Measurements from ENCODE around the gene IZUMO2.
A peak's percentile ranks its signal among the peaks of the same experiment; 100 is the strongest.

The IZUMO2 gene

DNA sequence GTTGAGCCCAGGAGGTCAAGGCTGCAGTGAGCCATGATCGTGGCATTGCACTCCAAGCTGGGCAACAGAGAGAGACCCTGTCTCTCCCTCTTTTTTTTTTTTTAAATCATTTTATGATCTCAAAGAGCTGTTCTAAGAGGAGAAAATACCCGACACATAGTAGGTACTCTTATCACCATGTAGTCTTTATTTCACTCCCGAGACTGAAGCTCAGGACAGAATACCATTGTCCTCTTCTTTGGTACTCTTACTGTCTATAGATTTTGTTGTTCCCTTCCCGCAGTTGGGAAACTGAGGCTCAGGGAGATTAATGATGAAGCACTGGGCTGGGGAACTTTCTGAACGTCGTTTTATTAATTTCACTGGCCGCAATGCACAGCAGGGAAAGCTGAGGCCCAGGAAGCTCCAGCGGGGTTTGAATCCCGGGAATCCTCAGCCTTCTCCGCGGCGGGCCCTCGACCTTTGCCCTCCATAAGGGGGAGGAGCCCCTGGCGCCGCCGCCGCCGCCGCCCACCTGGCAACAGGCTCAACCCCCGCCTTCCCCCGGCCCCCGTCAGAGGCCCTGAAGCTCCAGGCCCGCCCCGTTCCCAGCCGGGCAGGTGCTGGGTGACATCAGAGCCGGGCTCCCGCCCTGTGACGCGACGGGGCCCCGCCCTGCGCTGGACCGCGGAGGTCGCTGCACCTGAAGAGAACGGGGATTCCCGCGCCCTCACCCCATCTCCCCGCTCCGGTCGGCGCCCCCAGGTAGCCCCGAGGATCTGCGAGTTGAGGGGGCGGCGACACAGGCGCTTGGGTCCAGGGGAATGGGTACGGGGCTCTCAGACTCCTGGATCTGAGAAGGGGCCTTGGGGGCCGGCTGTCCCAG is 42.0 kb upstream of the IZUMO2 start:
- peak; percentile 58 for DNase-seq (ENCODE audit: low spot score)
- TF ChIP-seq, protein P1, sequence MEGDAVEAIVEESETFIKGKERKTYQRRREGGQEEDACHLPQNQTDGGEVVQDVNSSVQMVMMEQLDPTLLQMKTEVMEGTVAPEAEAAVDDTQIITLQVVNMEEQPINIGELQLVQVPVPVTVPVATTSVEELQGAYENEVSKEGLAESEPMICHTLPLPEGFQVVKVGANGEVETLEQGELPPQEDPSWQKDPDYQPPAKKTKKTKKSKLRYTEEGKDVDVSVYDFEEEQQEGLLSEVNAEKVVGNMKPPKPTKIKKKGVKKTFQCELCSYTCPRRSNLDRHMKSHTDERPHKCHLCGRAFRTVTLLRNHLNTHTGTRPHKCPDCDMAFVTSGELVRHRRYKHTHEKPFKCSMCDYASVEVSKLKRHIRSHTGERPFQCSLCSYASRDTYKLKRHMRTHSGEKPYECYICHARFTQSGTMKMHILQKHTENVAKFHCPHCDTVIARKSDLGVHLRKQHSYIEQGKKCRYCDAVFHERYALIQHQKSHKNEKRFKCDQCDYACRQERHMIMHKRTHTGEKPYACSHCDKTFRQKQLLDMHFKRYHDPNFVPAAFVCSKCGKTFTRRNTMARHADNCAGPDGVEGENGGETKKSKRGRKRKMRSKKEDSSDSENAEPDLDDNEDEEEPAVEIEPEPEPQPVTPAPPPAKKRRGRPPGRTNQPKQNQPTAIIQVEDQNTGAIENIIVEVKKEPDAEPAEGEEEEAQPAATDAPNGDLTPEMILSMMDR (IDR thresholded peaks at IDR 0.05; ENCODE audit: extremely low read depth, insufficient read depth, missing control alignments), result no peak
- in situ Hi-C loops (cut with MboI; ENCODE audit: low pct_unique_long_range_greater_than_20kb, low sequenced_read_pairs, unreplicated experiment), result no loop called here

DNA sequence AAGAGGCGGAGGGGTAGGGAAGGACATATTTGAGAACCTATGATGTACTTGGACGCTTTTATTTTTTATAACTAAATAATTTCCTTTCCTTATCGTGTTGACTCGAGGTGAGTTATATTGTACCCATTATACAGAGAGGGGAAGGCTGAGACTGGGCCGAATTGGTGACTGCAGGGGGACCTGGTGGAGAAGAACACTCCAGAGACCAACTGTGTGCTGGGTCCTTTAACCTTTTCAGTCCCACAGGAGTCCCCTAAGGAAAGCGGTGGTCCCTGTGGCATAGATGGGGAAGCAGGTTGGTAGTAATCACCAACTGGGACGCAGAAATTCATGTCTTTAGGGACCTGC is 41.0 kb upstream of the IZUMO2 start:
- in situ Hi-C loops (cut with MboI; ENCODE audit: low pct_unique_long_range_greater_than_20kb, low sequenced_read_pairs, unreplicated experiment), result no loop called here
- TF ChIP-seq, protein P1 (IDR thresholded peaks at IDR 0.05; ENCODE audit: extremely low read depth, insufficient read depth, missing control alignments), result no peak
- DNase-seq (ENCODE audit: low spot score), result no peak

DNA sequence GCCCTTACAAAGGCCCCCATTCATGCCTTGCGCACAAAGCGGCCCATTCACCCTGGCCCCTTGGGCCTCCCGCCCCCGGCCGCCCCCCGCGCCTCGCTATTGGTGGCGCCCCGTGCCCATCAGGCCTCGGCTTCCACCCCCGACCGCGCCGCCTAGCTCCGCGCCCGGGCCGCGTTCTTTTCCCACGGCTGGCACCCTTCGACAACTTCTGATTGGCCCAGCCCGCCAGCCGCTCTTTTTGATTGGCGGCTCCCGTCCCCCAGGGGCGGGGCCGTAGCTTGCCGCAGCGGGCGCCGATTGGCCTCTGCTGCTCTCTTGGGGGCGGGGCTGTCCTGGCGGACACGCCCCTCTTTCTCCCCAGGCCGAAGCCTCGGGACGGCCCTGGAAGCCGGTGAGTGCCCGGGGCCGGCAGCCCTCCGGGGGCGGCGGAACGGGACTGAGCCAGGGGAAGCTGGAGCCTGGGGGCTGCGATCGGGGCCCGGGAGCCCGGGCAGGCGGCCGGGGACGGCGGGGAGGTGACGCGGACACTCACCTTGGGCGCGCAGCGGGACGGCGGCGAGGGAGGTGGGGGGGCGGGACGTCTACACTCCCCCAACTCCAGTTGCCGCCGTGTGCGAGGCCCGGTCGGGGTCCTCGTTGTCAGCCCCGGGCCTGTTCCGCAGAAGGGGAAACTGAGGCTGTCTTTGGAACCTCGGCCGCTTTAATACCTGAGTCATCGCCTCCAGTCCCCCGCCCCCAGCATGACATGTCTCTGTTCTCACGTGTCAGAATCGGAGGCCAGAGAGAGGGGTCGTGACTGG is 40.4 kb upstream of the IZUMO2 start, which contains the start of gene MYH14:
TSS of gene MYH14 (plus strand) at position 342 of the 800 bp plus-strand sequence. CDS start 6,744 bp downstream, outside the sequence.
- peak; percentile 65 for DNase-seq (ENCODE audit: low spot score)
- in situ Hi-C loops (cut with MboI; ENCODE audit: low pct_unique_long_range_greater_than_20kb, low sequenced_read_pairs, unreplicated experiment), result no loop called here
- TF ChIP-seq, protein P1 (IDR thresholded peaks at IDR 0.05; ENCODE audit: extremely low read depth, insufficient read depth, missing control alignments), result no peak

DNA sequence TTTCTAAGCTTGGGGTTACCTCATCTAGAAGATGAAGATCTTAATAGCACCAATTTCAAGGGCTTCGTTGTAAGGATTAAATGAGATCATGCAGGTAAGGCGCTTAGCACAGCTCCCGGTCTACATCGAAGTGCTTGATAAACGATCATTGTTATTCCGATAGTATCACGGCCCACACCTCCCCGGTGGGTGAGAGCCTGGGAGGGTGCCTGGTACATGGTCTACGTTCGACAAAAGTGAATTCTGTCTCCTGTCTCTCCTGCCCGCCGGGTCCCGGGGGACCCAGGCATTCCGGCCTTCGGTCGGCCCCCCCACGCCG is 39.8 kb upstream of the IZUMO2 start:
- TF ChIP-seq, protein P1 (IDR thresholded peaks at IDR 0.05; ENCODE audit: extremely low read depth, insufficient read depth, missing control alignments), result no peak
- no peak for DNase-seq (ENCODE audit: low spot score)
- in situ Hi-C loops (cut with MboI; ENCODE audit: low pct_unique_long_range_greater_than_20kb, low sequenced_read_pairs, unreplicated experiment), result no loop called here

DNA sequence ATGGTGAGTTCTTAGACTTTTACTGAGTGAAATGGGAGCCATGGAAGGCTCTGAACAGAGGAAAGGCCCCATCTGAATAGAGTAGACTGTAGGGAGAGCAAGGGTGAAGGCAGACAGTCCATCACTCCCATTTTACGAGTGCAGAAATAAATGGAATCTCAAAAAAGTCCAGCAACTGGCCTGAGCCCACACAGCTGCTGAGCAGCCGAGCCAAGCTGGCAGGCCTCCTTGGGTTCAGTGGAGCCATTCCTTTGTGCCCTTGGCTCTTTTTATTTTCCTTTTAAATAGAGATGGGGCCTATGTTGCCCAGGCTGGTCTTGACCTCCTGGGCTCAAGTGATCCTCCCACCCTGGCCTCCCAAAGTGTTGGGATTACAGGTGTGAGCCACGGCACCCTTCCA is 39.3 kb upstream of the IZUMO2 start:
- in situ Hi-C loops (cut with MboI; ENCODE audit: low pct_unique_long_range_greater_than_20kb, low sequenced_read_pairs, unreplicated experiment), result no loop called here
- TF ChIP-seq, protein P1 (IDR thresholded peaks at IDR 0.05; ENCODE audit: extremely low read depth, insufficient read depth, missing control alignments), result no peak

DNA sequence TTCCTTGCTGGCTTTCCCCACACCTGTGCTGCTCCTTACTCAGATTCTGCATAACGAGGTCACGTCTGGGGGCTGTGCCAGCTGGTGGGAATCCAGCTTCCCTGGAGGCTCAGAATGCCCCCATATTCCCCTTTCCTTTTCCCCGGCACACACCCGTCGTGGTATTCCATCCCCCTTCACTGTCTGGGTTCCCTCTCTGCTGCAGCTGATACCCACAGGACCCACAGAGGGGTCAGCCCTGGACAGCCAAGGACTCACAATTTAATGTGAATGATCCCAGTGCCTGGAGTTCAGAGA is 36.1 kb upstream of the IZUMO2 start:
- in situ Hi-C loops (cut with MboI; ENCODE audit: low pct_unique_long_range_greater_than_20kb, low sequenced_read_pairs, unreplicated experiment), result no loop called here
- no peak for DNase-seq (ENCODE audit: low spot score)

More for the DNA sequence above, 39.3 kb upstream of the IZUMO2 start:
- DNase-seq (ENCODE audit: low spot score), result no peak

More for the DNA sequence above, 36.1 kb upstream of the IZUMO2 start:
- TF ChIP-seq, protein P1 (IDR thresholded peaks at IDR 0.05; ENCODE audit: extremely low read depth, insufficient read depth, missing control alignments), result no peak

Measured in GM13977 (cell line).